Measurements from ENCODE around the gene PPIE. TPM values are rescaled to one million over a fixed set of nuclear protein-coding genes. Genes with fewer than 3 reads are reported as not detected.
"Not testable (repeated sequence)": the region's sequence is repeated elsewhere in the genome, so short reads cannot be mapped to it uniquely, and the experiment has no call there.

The PPIE gene
- total and polyA plus RNA-seq, 2 of the 4 experiments (the other 2 are of a cell fraction), result 40.9 to 68.1 TPM

- in situ Hi-C loops (cut with MboI; ENCODE audit: low sequenced_read_pairs); H3K9me3 ChIP-seq (ENCODE audit: control insufficient read depth, insufficient read depth, low read length); H3K36me3 ChIP-seq (ENCODE audit: control insufficient read depth, insufficient read depth, low read length); H3K9ac ChIP-seq (ENCODE audit: low read depth, low read length); H2BK15ac ChIP-seq (ENCODE audit: low read depth, low read length); H3K79me1 ChIP-seq (ENCODE audit: low read depth in 1 of 2, low read length in 2 of 2); H2AK5ac ChIP-seq (ENCODE audit: low read depth, low read length); ATAC-seq (ENCODE audit: low read depth); H3K9me1 ChIP-seq (ENCODE audit: insufficient read depth, low read length); H3K4me2 ChIP-seq (ENCODE audit: low read depth, low read length); H3K18ac ChIP-seq (ENCODE audit: low read depth, low read length); H3K14ac ChIP-seq (replicated peaks; ENCODE audit: low read depth, low read length); BruUV-seq (replicated peaks); H4K8ac ChIP-seq (ENCODE audit: low read depth in 2 of 2, low read length in 2 of 2); H4K5ac ChIP-seq (ENCODE audit: low read depth, low read length); H2AFZ ChIP-seq (replicated peaks; ENCODE audit: low read length, poor library complexity); H3K56ac ChIP-seq (ENCODE audit: extremely low read depth, insufficient read depth, low read length); H2AK9ac ChIP-seq (replicated peaks; ENCODE audit: low read depth, low read length, poor library complexity); H3K27ac ChIP-seq (ENCODE audit: insufficient read depth, low read length); POLR2A ChIA-PET (ENCODE audit: unreplicated experiment); H2BK120ac ChIP-seq (ENCODE audit: low read depth, low read length); DNase-seq; CTCF ChIA-PET; H2BK5ac ChIP-seq (ENCODE audit: low read depth, low read length, poor library complexity, severe bottlenecking); H3K4me1 ChIP-seq (ENCODE audit: control insufficient read depth, insufficient read depth, low read length); H3K23ac ChIP-seq (ENCODE audit: low read depth, low read length); intact Hi-C loops (cut with micrococcal nuclease); dilution Hi-C loops (cut with HindIII; ENCODE audit: low sequenced_read_pairs, unreplicated experiment); H3K4ac ChIP-seq (ENCODE audit: low read depth, low read length); H3K4me3 ChIP-seq (ENCODE audit: insufficient read depth, low read depth, low read length); H4K20me1 ChIP-seq (ENCODE audit: insufficient read depth, low read length); H4K91ac ChIP-seq (ENCODE audit: insufficient read depth, low read depth, low read length); H2BK20ac ChIP-seq (ENCODE audit: low read depth, low read length): not testable (repeated sequence)
- H3K27me3 ChIP-seq (ENCODE audit: control insufficient read depth, insufficient read depth, low read length), result peaks cover 59% of the 10 kb centered on the region
- WGBS, 2 experiments (ENCODE audit: extremely low coverage in 2 of 2, insufficient read length in 1 of 2), result no CpG with 5 or more reads among the region's 10 CpGs
Measured at GRCh38 chr1:39782685-39783084, 44.0 kb downstream of the PPIE start.

- H3K4me2 ChIP-seq (ENCODE audit: low read depth, low read length); H2AK5ac ChIP-seq (ENCODE audit: low read depth, low read length); H3K4me1 ChIP-seq (ENCODE audit: control insufficient read depth, insufficient read depth, low read length); H4K5ac ChIP-seq (ENCODE audit: low read depth, low read length); H3K9me1 ChIP-seq (ENCODE audit: insufficient read depth, low read length); H2BK120ac ChIP-seq (ENCODE audit: low read depth, low read length); H3K14ac ChIP-seq (replicated peaks; ENCODE audit: low read depth, low read length); H2BK20ac ChIP-seq (ENCODE audit: low read depth, low read length); ATAC-seq (ENCODE audit: low read depth); H3K4ac ChIP-seq (ENCODE audit: low read depth, low read length); H3K36me3 ChIP-seq (ENCODE audit: control insufficient read depth, insufficient read depth, low read length); H2BK15ac ChIP-seq (ENCODE audit: low read depth, low read length); H2BK5ac ChIP-seq (ENCODE audit: low read depth, low read length, poor library complexity, severe bottlenecking); H3K4me3 ChIP-seq (ENCODE audit: insufficient read depth, low read depth, low read length); CTCF ChIA-PET; H3K23ac ChIP-seq (ENCODE audit: low read depth, low read length); H4K8ac ChIP-seq (ENCODE audit: low read depth in 2 of 2, low read length in 2 of 2); BruUV-seq (replicated peaks); H3K9me3 ChIP-seq (ENCODE audit: control insufficient read depth, insufficient read depth, low read length); H4K20me1 ChIP-seq (ENCODE audit: insufficient read depth, low read length); H3K79me1 ChIP-seq (ENCODE audit: low read depth in 1 of 2, low read length in 2 of 2); intact Hi-C loops (cut with micrococcal nuclease); H4K91ac ChIP-seq (ENCODE audit: insufficient read depth, low read depth, low read length); H2AFZ ChIP-seq (replicated peaks; ENCODE audit: low read length, poor library complexity); H3K56ac ChIP-seq (ENCODE audit: extremely low read depth, insufficient read depth, low read length); DNase-seq; H3K9ac ChIP-seq (ENCODE audit: low read depth, low read length); H3K18ac ChIP-seq (ENCODE audit: low read depth, low read length); dilution Hi-C loops (cut with HindIII; ENCODE audit: low sequenced_read_pairs, unreplicated experiment); H3K27ac ChIP-seq (ENCODE audit: insufficient read depth, low read length); H2AK9ac ChIP-seq (replicated peaks; ENCODE audit: low read depth, low read length, poor library complexity): not testable (repeated sequence)
- H3K27me3 ChIP-seq (ENCODE audit: control insufficient read depth, insufficient read depth, low read length), result peaks cover 65% of the 10 kb centered on the region
- POLR2A ChIA-PET (ENCODE audit: unreplicated experiment), result interaction anchor here (0.6 kb wide), 1 partner anchor 47 kb away, joined by 6 read pairs; no protein-coding TSS in a partner anchor
- in situ Hi-C loops (cut with MboI; ENCODE audit: low sequenced_read_pairs), result loop anchor here (5.0 kb wide), 1 partner anchor 294 kb away; the partner anchor contains the start of gene BMP8A
- 95% methylated on average over 4 of the region's 12 CpGs; no CpG with 5 or more reads in 1 of the 2 experiments for WGBS, 2 experiments (ENCODE audit: extremely low coverage in 2 of 2, insufficient read length in 1 of 2)
Measured at GRCh38 chr1:39786303-39787107, 47.8 kb downstream of the PPIE start.

All from IMR-90 (cell line).